Spleen (tissue), 11 donors: Measurements from ENCODE around the gene AP5B1. TPM values are rescaled to one million over a fixed set of nuclear protein-coding genes. Genes with fewer than 3 reads are reported as not detected.

Source experiments
- DNase-seq: peaks from one replicate; pipeline ENCODE4 v3.0.0-alpha.2; 2020
- H3K27ac ChIP-seq, 8 donors: fragments of 200-600 bp; sonication (generic) in 7 of 8; 1 replicate in 4 of 8; 2 replicates in 4 of 8; pipeline versions ENCODE4 v1.5.0 to v1.8.0; 2016 to 2021; ENCODE audit warnings: inconsistent platforms in 4 of 8, mild to moderate bottlenecking in 4 of 8, moderate library complexity in 1 of 8
- H3K27me3 ChIP-seq, 7 donors: fragments of 200-600 bp; sonication (generic) in 6 of 7; replicated peaks in 1 of 7; 1 replicate in 4 of 7; 2 replicates in 3 of 7; pipeline versions ENCODE4 v1.5.0 to v1.8.0; 2016 to 2021; ENCODE audit warnings: inconsistent platforms in 3 of 7, mild to moderate bottlenecking in 1 of 7
- H3K36me3 ChIP-seq, 6 donors: fragments of 200-600 bp; sonication (generic) in 5 of 6; 1 replicate in 4 of 6; 2 replicates in 2 of 6; pipeline versions ENCODE4 v1.5.0 to v1.8.0; 2016 to 2021; ENCODE audit warnings: inconsistent platforms in 2 of 6
- H3K4me1 ChIP-seq, 6 donors: fragments of 200-600 bp; sonication (generic) in 5 of 6; 1 replicate in 3 of 6; 2 replicates in 3 of 6; pipeline versions ENCODE4 v1.5.0 to v1.8.0; 2016 to 2021; ENCODE audit warnings: inconsistent platforms in 3 of 6
- H3K4me3 ChIP-seq, 8 donors: fragments of 200-600 bp; sonication (generic) in 7 of 8; 1 replicate in 4 of 8; 2 replicates in 4 of 8; pipeline versions ENCODE4 v1.5.0 to v1.8.0; 2016 to 2021; ENCODE audit warnings: inconsistent platforms in 4 of 8, mild to moderate bottlenecking in 4 of 8, moderate library complexity in 2 of 8
- H3K9me3 ChIP-seq, 8 donors: fragments of 200-600 bp; sonication (generic) in 7 of 8; 1 replicate in 4 of 8; 2 replicates in 4 of 8; pipeline versions ENCODE4 v1.5.0 to v1.8.0; 2016 to 2021; ENCODE audit warnings: inconsistent platforms in 4 of 8
- POLR2A ChIP-seq, 3 donors: fragments of 450-650 bp; IDR thresholded peaks; one replicate each; pipeline ENCODE4 v1.5.1; 2017; ENCODE audit warnings: antibody characterized with exemption in 3 of 3, mild to moderate bottlenecking in 1 of 3
- POLR2AphosphoS5 ChIP-seq, 3 donors: sonication (generic); formaldehyde crosslinking; IDR thresholded peaks; one replicate each; pipeline ENCODE4 v1.5.1; 2017; ENCODE audit warnings: antibody characterized with exemption in 3 of 3
- WGBS, 5 donors: extraction: QIAGEN DNeasy Blood & Tissue Kit in 3 of 5; methylation state at CpG; one replicate each; pipeline versions ENCODE4 v1.1.5 to v1.1.7; 2013 to 2018; 5-methylcytosine and 5-hydroxymethylcytosine counted together
- intact Hi-C: fragments of 100-400 bp; cut with DNase I; formaldehyde crosslinking; loops from one replicate; pipeline ENCODE4 v1.15.0; 2023; ENCODE audit warnings: low total_unique reads
- polyA plus RNA-seq, 3 donors: library from polyadenylated mRNA; stranded (reverse); fragments of 200-250 nt; gene quantifications; one replicate each; pipeline ENCODE4 v1.2.1, GENCODE V29; 2013
- total RNA-seq, 7 donors: library from RNA; depleted of rRNA in 3 of 7; stranded (reverse); fragments of >200 nt in 3 of 7; fragmentation: NEBNext Ultra II Directional in 4 of 7; extraction: Animal tissue kit (Norgen Biotek cat#: 25700) in 4 of 7; gene quantifications; one replicate each; pipeline versions ENCODE4 v1.1.0 to v1.2.1, GENCODE V29; 2016 to 2021
- TF ChIP-seq, protein P1 (sequence below), 11 experiments: fragments of 200-600 bp in 7 of 11; fragments of 450-650 bp in 4 of 11; sonication (generic) in 4 of 11; IDR thresholded peaks in 8 of 11; conservative IDR thresholded peaks in 3 of 11; 1 replicate in 7 of 11; 2 replicates in 4 of 11; pipeline versions ENCODE4 v1.4.0 to v1.8.0; 2016 to 2021; ENCODE audit warnings: antibody characterized with exemption in 11 of 11, inconsistent platforms in 4 of 11, mild to moderate bottlenecking in 1 of 11
- donor health status: healthy with polysubstance abuse.
- donor health status: DM: no; HTN: no; CAD: no; lungs with moderate emphysema.
- donor health status: DM: no; HTN: no; CAD: no.
- donor health status: Bipolar disorder and iron deficiency.
- donor health status: healthy.
- donor health status: DM: no; HTN: no; CAD: no.
- donor health status: DM: yes; HTN: yes; CAD: no.

The AP5B1 gene
- total and polyA plus RNA-seq, 10 donors, result 2.8 to 58.9 (median 29.8) TPM

DNA sequence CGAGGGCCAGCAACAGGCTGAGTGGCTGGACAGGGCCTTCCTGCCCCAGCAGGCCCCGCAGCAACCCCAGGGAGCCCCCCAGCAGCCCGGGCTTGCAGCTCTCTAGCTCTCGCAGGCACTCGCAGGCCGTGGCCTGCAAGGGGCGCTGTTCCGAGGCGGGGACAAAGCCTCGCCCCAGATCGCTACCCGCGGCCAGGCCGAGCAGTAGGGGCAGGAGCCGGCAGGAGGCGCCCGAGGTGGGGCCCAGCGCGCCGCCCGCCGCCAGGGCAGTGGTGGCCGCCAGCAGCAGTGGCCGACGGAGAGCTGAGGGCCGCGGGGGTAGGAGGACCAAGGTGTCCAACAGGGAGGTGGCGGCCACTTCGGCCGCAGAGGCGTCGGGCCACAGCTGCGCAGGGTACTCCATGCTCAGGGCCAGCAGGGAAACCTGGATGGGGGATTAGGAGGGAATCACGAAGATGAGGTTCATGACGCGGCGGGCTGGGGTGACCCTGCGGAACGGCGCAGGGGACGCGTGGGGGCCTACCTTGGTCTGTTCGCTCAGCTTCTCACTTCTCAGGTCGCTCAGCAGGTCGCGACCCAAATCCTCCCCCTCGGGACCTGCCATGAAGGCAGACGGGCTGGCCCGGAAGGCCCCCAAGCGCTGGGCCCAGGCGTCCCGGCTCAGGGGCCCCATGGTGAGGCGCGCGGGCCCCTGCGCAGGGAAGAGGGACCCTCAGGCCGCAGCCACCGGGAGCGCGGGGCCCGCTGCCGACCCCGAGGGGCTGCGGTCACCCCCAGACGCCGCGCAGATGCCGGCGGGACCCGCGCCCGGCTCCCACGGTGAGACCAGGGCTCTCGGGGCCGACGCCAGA, 632 bp downstream of the AP5B1 start:
- TF ChIP-seq, protein P1, sequence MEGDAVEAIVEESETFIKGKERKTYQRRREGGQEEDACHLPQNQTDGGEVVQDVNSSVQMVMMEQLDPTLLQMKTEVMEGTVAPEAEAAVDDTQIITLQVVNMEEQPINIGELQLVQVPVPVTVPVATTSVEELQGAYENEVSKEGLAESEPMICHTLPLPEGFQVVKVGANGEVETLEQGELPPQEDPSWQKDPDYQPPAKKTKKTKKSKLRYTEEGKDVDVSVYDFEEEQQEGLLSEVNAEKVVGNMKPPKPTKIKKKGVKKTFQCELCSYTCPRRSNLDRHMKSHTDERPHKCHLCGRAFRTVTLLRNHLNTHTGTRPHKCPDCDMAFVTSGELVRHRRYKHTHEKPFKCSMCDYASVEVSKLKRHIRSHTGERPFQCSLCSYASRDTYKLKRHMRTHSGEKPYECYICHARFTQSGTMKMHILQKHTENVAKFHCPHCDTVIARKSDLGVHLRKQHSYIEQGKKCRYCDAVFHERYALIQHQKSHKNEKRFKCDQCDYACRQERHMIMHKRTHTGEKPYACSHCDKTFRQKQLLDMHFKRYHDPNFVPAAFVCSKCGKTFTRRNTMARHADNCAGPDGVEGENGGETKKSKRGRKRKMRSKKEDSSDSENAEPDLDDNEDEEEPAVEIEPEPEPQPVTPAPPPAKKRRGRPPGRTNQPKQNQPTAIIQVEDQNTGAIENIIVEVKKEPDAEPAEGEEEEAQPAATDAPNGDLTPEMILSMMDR (IDR thresholded peaks at IDR 0.05 in 8 of 11, conservative IDR thresholded peaks at IDR 0.05 in 3 of 11), result peak; percentile 90 to 99 (median 98)
- TF ChIP-seq POLR2A (IDR thresholded peaks at IDR 0.05), result no peak
- TF ChIP-seq POLR2AphosphoS5 (IDR thresholded peaks at IDR 0.05), result peak; percentile 74 to 88 (median 77)
- peaks cover 0 to 5% (median 0%) of the 10 kb centered on the region in 7 donors for H3K27me3 ChIP-seq
- H3K27ac ChIP-seq, result peak overlapping the region; percentile 38 to 97 (median 90)
- intact Hi-C loops, result loop anchor here (10.0 kb wide), 1 partner anchor 55 kb away; the partner anchor contains the start of gene RNASEH2C
- DNase-seq, result peak; percentile 96
- 2 to 6% (median 3%) methylated on average over 27 to 76 of the region's 76 CpGs for WGBS, 5 donors
- no peaks in the 10 kb centered on the region for H3K9me3 ChIP-seq
- H3K4me3 ChIP-seq, result peak overlapping the region; percentile 60 to 99 (median 86)
- peaks cover 9 to 60% (median 42%) of the 10 kb centered on the region in 6 donors for H3K4me1 ChIP-seq
- H3K36me3 ChIP-seq, result peaks cover 0 to 35% (median 22%) of the 10 kb centered on the region in 6 donors

GRCh38 chr11:65779669-65779918, 1.2 kb downstream of the AP5B1 start:
- peaks cover 9 to 66% (median 45%) of the 10 kb centered on the region in 6 donors for H3K4me1 ChIP-seq
- peak overlapping the region; percentile 60 to 99 (median 86) for H3K4me3 ChIP-seq
- H3K27ac ChIP-seq, result peak overlapping the region in 7 of 8 donors; percentile 81 to 97 (median 91)
- no peak for TF ChIP-seq POLR2AphosphoS5 (IDR thresholded peaks at IDR 0.05)
- intact Hi-C loops, result loop anchor here (10.0 kb wide), 1 partner anchor 55 kb away; the partner anchor contains the start of gene RNASEH2C
- no peaks in the 10 kb centered on the region for H3K9me3 ChIP-seq
- no peak for DNase-seq
- WGBS, 5 donors, result 53 to 90% (median 73%) methylated on average over 1 to 12 of the region's 12 CpGs
- H3K27me3 ChIP-seq, result no peaks in the 10 kb centered on the region
- peaks cover 0 to 35% (median 22%) of the 10 kb centered on the region in 6 donors for H3K36me3 ChIP-seq

DNA sequence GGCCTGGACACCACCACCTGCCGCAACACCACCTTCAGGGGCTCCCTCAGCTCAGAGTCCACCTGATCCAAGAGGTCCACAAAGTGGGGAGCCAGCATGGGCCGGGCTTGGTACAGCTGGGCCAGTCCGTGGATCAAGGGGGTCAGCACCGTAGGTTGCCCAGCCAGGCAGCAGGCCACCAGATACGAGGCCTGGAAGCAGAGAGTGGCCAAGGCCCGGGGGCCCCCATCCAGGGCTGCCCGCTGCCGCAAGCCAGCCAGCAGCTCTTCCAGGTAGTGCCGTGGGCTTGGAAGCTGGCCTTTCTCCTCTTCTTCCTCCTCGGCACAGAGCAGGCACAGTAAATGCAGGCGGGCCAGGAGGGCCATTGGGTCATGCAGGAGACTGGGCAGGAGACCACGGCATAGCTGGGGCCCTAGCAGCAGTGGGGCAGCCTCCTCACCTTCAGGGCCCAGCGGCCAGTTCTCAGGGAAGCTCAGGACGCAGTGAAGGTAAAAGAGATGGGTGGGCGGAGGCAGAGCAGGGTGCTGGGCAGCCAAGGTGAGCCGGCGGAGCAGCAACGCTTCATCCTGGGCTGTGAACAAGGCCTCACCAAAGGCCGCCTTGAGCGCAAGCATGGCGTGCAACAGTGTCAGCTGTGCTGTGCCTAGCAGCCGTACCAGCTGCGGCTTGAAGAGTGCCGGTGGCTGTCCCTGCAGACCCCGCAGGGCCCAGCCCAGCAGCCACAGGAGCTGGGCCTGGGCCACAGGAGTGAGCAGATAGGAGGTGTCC, 1.7 kb downstream of the AP5B1 start:
- Histone ChIP-seq H3K4me1 (peaks cover 9 to 71% (median 47%) of the 10 kb centered on the region in 6 donors), H3K4me3 (peak overlapping the region in 7 of 8 donors; percentile 60 to 99 (median 87)), H3K9me3 (no peaks in the 10 kb centered on the region), H3K27me3 (no peaks in the 10 kb centered on the region), H3K36me3 (peaks cover 0 to 35% (median 22%) of the 10 kb centered on the region in 6 donors), H3K27ac (peak overlapping the region in 7 of 8 donors; percentile 81 to 97 (median 91))
- TF ChIP-seq, protein P1 (IDR thresholded peaks at IDR 0.05 in 8 of 11, conservative IDR thresholded peaks at IDR 0.05 in 3 of 11), result no peak
- TF ChIP-seq POLR2A (IDR thresholded peaks at IDR 0.05) (no peak), POLR2AphosphoS5 (IDR thresholded peaks at IDR 0.05) (no peak)
- WGBS, 5 donors, result 88 to 98% (median 92%) methylated on average over 22 to 25 of the region's 25 CpGs
- intact Hi-C loops, result loop anchor here (10.0 kb wide), 1 partner anchor 54 kb away; the partner anchor contains the start of gene RNASEH2C
- peak; percentile 79 for DNase-seq

DNA sequence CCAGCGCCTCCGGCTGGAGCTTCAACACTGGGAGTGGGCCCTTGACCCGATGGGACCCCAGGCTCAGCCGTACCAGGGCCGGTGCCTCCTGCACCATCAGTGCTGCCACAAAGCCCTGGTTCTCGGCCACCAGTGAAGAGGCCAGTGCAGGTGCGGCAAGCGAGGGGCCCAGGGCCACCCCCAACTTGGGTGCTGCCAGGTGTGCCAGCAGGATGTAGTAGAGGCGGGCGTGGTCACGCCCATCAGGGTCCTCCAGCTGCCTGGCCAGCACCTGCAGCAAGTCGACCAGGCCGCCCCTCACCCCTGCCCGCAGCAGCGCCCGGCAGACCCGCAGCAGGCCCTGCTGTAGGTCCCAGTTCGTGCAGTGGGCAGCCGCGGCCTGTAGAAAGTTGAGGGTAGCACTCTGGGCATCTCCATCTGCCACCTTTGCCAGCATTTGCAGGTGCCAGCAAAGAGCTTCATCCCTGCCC, 2.3 kb downstream of the AP5B1 start:
- Histone ChIP-seq H3K27ac (peak overlapping the region in 6 of 8 donors; percentile 89 to 97 (median 92)), H3K4me3 (peak overlapping the region in 6 of 8 donors; percentile 60 to 99 (median 88)), H3K36me3 (peaks cover 0 to 35% (median 22%) of the 10 kb centered on the region in 6 donors), H3K27me3 (no peaks in the 10 kb centered on the region), H3K9me3 (no peaks in the 10 kb centered on the region), H3K4me1 (peaks cover 9 to 76% (median 50%) of the 10 kb centered on the region in 6 donors)
- TF ChIP-seq POLR2A (IDR thresholded peaks at IDR 0.05) (no peak), POLR2AphosphoS5 (IDR thresholded peaks at IDR 0.05) (peak in 1 of 3 donors; percentile 35)
- TF ChIP-seq, protein P1 (IDR thresholded peaks at IDR 0.05 in 8 of 11, conservative IDR thresholded peaks at IDR 0.05 in 3 of 11), result no peak
- WGBS, 5 donors, result 90 to 100% (median 96%) methylated on average over 2 to 20 of the region's 20 CpGs
- intact Hi-C loops, result loop anchor here (10.0 kb wide), 1 partner anchor 54 kb away; the partner anchor contains the start of gene RNASEH2C
- no peak for DNase-seq
